Left lung (tissue), 10 donors: ENCODE data around the gene ABCC1. TPM values are rescaled to one million over a fixed set of nuclear protein-coding genes. Genes with fewer than 3 reads are reported as not detected.

Experiments used
- ATAC-seq: fragments of 200-7000 bp; cut with Tn5 transposase; one replicate; pipeline ENCODE4 v1.9.1; 2020; ENCODE audit warnings: moderate library complexity
- DNase-seq, 4 donors: peaks; one replicate each; pipeline ENCODE4 v3.0.0-alpha.2; 2013 to 2020
- H3K27ac ChIP-seq, 2 donors: fragments of 200-600 bp; sonication (generic) in 1 of 2; one replicate each; pipeline versions ENCODE4 v1.5.0 to v1.8.0; 2020 to 2021
- H3K27me3 ChIP-seq, 2 donors: fragments of 200-600 bp; sonication (generic) in 1 of 2; one replicate each; pipeline versions ENCODE4 v1.5.0 to v1.8.0; 2020 to 2021
- H3K36me3 ChIP-seq, 2 donors: fragments of 200-600 bp; sonication (generic) in 1 of 2; one replicate each; pipeline versions ENCODE4 v1.5.0 to v1.8.0; 2020 to 2021
- H3K4me1 ChIP-seq, 2 donors: fragments of 200-600 bp; one replicate each; pipeline ENCODE4 v1.8.0; 2021
- H3K4me3 ChIP-seq, 2 donors: fragments of 200-600 bp; sonication (generic) in 1 of 2; one replicate each; pipeline versions ENCODE4 v1.5.0 to v1.8.0; 2020 to 2021; ENCODE audit warnings: mild to moderate bottlenecking in 1 of 2
- H3K9me3 ChIP-seq, 2 donors: fragments of 200-600 bp; sonication (generic) in 1 of 2; one replicate each; pipeline versions ENCODE4 v1.5.0 to v1.8.0; 2020 to 2021
- CTCF ChIP-seq, 2 donors: fragments of 200-600 bp; sonication (generic) in 1 of 2; IDR thresholded peaks; one replicate each; pipeline versions ENCODE4 v1.5.0 to v1.8.0; 2021; ENCODE audit warnings: antibody characterized with exemption in 2 of 2
- intact Hi-C, 2 donors: fragments of 100-400 bp; cut with DNase I; formaldehyde crosslinking; loops; one replicate each; pipeline versions ENCODE4 v1.11.2 to v1.14.2; 2022
- polyA plus RNA-seq, 6 donors: library from polyadenylated mRNA; unstranded; fragments of 120-200 nt; gene quantifications; one replicate each; pipeline ENCODE4 v1.2.1, GENCODE V29; 2013; ENCODE audit not compliant: insufficient read length in 6 of 6
- total RNA-seq, 2 donors: library from RNA; stranded (reverse); fragmentation: NEBNext Ultra II Directional; extraction: Animal tissue kit (Norgen Biotek cat#: 25700); gene quantifications; one replicate each; pipeline ENCODE4 v1.2.1, GENCODE V29; 2021
- donor health status: DM: no; HTN: yes; CAD: no.
- donor health status: DM: no; HTN: no; CAD: no.

ABCC1 gene
- total and polyA plus RNA-seq, 8 donors, result 29.3 to 44.6 (median 31.7) TPM

DNA sequence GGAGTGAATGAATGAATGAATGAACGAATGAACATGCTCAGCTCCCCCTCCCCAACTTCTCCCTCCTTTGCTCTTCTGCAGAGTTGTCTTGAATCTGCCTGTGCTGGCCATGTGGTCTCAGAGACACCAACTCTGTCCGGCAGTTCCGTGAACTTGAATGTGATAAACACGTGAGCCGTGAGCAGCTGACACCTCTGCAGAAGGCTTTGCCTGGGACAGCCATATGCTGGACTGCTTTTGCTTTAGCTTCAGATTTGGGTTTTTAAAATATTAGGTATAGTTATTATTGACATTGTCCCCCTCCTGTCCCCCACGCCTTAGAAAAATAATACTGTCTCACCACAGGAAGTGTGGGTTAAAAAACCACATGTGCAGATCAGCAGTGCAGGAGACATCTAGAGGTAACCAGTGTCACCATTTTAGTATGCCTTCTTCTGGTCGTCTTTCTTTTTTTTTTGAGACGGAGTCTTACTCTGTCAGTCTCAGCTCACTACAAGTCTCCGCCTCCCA lies 83.8 kb downstream of the ABCC1 start:
- Histone ChIP-seq H3K36me3 (peaks cover 0 to 47% of the 10 kb centered on the region in 2 donors), H3K4me3 (no peak overlapping the region), H3K27me3 (no peaks in the 10 kb centered on the region), H3K4me1 (peaks cover 8 to 18% of the 10 kb centered on the region in 2 donors), H3K27ac (no peak overlapping the region), H3K9me3 (no peaks in the 10 kb centered on the region)
- no peak for DNase-seq
- intact Hi-C loops, result no loop called here
- ATAC-seq, result no peak
- TF ChIP-seq CTCF (IDR thresholded peaks at IDR 0.05), result no peak

- intact Hi-C loops, result no loop called here
- H3K4me3 ChIP-seq, result no peak overlapping the region
- ATAC-seq (no peak), DNase-seq (no peak)
- H3K9me3 ChIP-seq, result no peaks in the 10 kb centered on the region
- no peaks in the 10 kb centered on the region for H3K27me3 ChIP-seq
- no peak for TF ChIP-seq CTCF (IDR thresholded peaks at IDR 0.05)
- no peak overlapping the region for H3K27ac ChIP-seq
- peaks cover 0 to 72% of the 10 kb centered on the region in 2 donors for H3K36me3 ChIP-seq
- no peaks in the 10 kb centered on the region for H3K4me1 ChIP-seq
These were observed 87.0 kb downstream of the ABCC1 start for GRCh38 chr16:16036359-16036792.

- intact Hi-C loops, result no loop called here
- DNase-seq, result no peak
- no peaks in the 10 kb centered on the region for H3K27me3 ChIP-seq
- no peak for TF ChIP-seq CTCF (IDR thresholded peaks at IDR 0.05)
- peaks cover 0 to 84% of the 10 kb centered on the region in 2 donors for H3K36me3 ChIP-seq
- no peak overlapping the region for H3K27ac ChIP-seq
- ATAC-seq, result no peak
- H3K9me3 ChIP-seq, result no peaks in the 10 kb centered on the region
- H3K4me1 ChIP-seq, result no peaks in the 10 kb centered on the region
- no peak overlapping the region for H3K4me3 ChIP-seq
These were observed 88.1 kb downstream of the ABCC1 start for GRCh38 chr16:16037521-16037920.

DNA sequence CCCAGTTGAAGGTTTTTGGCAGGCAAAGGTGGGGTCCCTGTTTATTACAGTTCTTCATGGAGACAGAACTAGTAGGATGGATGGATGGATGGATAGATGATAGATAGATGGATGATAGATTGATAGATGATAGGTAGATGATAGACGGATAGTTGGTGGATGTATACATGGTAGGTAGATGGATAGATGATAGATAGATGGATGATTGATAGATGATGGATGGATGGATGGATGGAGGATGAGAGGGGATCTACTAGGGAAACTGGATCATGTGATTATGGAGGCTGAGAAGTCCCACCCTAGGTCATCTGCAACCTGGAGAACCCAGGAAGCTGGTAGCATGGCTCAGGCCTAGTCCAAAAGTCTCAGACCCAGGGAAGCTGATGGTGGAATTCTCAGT lies 88.6 kb downstream of the ABCC1 start:
- ATAC-seq (no peak), DNase-seq (no peak)
- H3K36me3 ChIP-seq, result peaks cover 0 to 87% of the 10 kb centered on the region in 2 donors
- no peak overlapping the region for H3K27ac ChIP-seq
- no peaks in the 10 kb centered on the region for H3K4me1 ChIP-seq
- no peak overlapping the region for H3K4me3 ChIP-seq
- intact Hi-C loops, result no loop called here
- no peaks in the 10 kb centered on the region for H3K27me3 ChIP-seq
- H3K9me3 ChIP-seq, result no peaks in the 10 kb centered on the region
- TF ChIP-seq CTCF (IDR thresholded peaks at IDR 0.05), result no peak

DNA sequence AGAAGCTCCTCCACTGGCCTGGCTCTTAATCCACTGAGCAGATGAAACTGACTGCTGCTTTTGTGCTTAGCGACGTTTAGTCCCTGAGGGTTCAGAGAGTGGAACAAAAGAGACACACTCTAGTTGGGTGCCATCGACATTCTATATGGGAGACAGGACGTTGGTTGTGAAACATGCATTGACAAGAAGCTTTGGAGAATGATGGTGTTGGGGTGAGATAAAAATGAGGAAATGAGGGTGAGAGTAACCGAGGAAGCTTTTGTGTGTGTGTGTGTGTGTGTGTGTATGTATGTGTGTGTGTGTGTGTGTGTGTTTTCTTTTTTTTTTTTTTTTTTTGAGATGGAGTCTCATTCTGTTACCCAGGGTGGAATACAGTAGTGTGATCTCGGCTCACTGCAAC lies 89.5 kb downstream of the ABCC1 start:
- no peak overlapping the region for H3K27ac ChIP-seq
- ATAC-seq (no peak), DNase-seq (no peak)
- TF ChIP-seq CTCF (IDR thresholded peaks at IDR 0.05), result no peak
- H3K36me3 ChIP-seq, result peaks cover 0 to 83% of the 10 kb centered on the region in 2 donors
- no peaks in the 10 kb centered on the region for H3K27me3 ChIP-seq
- H3K4me1 ChIP-seq, result no peaks in the 10 kb centered on the region
- H3K4me3 ChIP-seq, result no peak overlapping the region
- intact Hi-C loops, result no loop called here
- H3K9me3 ChIP-seq, result no peaks in the 10 kb centered on the region
